Breast epithelium (tissue), 3 donors: ENCODE data around the gene NKX6-2.

Experiments used
- POLR2A ChIP-seq: fragments of 450-650 bp; IDR thresholded peaks from one replicate; pipeline ENCODE4 v1.6.1; 2016; ENCODE audit warnings: antibody characterized with exemption, mild to moderate bottlenecking, moderate library complexity
- TF ChIP-seq, protein P1 (sequence below), 3 donors: fragments of 450-650 bp; IDR thresholded peaks; one replicate each; pipeline ENCODE4 v1.5.1; 2016 to 2017; ENCODE audit warnings: antibody characterized with exemption in 3 of 3, mild to moderate bottlenecking in 3 of 3, moderate library complexity in 3 of 3

DNA sequence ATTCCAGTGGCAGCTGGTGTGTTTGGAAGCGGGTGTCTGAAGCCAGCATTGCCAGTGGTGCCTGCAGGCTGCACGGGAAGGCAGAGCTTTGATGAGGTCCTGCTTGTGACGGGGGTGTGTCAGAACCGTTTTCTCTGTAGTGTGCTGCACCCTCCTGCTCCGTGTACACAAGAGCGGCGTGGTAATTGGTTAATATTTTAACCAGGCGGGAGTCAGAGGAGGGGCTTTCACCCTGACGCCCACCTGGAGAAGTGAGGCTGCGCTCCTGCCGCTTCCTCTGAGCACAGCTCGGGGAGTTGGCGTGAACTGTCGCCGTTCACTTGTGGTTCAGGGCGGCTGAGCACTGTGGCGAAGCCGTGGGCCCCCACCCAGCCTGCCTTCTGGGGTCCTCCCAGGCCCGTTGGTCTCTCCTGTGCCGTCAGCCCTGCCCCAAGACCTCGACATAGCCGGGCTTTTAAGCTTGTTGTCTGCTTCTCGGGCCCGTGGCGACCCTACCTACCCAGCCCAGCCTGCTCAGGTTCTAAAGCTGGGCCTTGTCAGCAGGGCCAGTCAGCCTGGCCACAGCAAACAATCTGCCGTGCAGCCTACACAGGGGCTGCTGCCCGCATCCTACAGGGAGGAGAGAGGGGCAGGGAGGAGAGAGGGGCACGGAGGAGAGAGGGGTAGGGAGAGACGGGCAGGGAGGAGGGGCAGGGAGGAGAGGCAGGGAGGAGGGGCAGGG is 11.6 kb downstream of the NKX6-2 start:
- no peak for TF ChIP-seq POLR2A
- TF ChIP-seq, protein P1, sequence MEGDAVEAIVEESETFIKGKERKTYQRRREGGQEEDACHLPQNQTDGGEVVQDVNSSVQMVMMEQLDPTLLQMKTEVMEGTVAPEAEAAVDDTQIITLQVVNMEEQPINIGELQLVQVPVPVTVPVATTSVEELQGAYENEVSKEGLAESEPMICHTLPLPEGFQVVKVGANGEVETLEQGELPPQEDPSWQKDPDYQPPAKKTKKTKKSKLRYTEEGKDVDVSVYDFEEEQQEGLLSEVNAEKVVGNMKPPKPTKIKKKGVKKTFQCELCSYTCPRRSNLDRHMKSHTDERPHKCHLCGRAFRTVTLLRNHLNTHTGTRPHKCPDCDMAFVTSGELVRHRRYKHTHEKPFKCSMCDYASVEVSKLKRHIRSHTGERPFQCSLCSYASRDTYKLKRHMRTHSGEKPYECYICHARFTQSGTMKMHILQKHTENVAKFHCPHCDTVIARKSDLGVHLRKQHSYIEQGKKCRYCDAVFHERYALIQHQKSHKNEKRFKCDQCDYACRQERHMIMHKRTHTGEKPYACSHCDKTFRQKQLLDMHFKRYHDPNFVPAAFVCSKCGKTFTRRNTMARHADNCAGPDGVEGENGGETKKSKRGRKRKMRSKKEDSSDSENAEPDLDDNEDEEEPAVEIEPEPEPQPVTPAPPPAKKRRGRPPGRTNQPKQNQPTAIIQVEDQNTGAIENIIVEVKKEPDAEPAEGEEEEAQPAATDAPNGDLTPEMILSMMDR (IDR thresholded peaks at IDR 0.05): no peak
